Endothelial cell of umbilical vein (primary cell): ENCODE data around the gene MOB3B. TPM values are rescaled to one million over a fixed set of nuclear protein-coding genes. Genes with fewer than 3 reads are reported as not detected.

ENCODE experiments used
- BruUV-seq: library from RNA; stranded (reverse); fragments of 400-500 nt; replicated peaks from 2 replicates; lab custom pipeline; 2021; lab: Mats Ljungman, UMichigan
- CTCF ChIA-PET: fragments of 300-600, 350-600 bp; sonication (Branson Sonifier 250); formaldehyde crosslinking; loops from one replicate; lab custom pipeline; 2021; ENCODE audit warnings: antibody characterized with exemption, inconsistent platforms; lab: Charles Lee
- POLR2A ChIA-PET: fragments of 300-600, 350-600 bp; sonication (Branson Sonifier 250); formaldehyde crosslinking; loops from one replicate; lab custom pipeline; 2021; ENCODE audit warnings: antibody characterized with exemption, inconsistent platforms; lab: Charles Lee
- DNase-seq: peaks from one replicate; pipeline ENCODE4 v3.0.0-alpha.2; 2011; ENCODE audit warnings: low read depth, low spot score
- FAIRE-seq: peaks from 2 replicates; lab custom pipeline; 2011; peaks lifted over from hg19 to GRCh38; lab: Jason Lieb, UNC
- H2AFZ ChIP-seq: 2 replicates; pipeline ENCODE4 v1.6.0; 2012; ENCODE audit warnings: low read depth, low read length, control low read depth, inconsistent platforms
- H3K27ac ChIP-seq: 2 replicates; pipeline ENCODE4 v1.5.1; 2011; ENCODE audit warnings: low read depth, mild to moderate bottlenecking, control low read depth, low read length, moderate library complexity; ENCODE audit not compliant: insufficient read depth
- H3K27me3 ChIP-seq, 2 experiments: 2 replicates each; pipeline versions ENCODE4 v1.6.0 to v1.6.1; 2011; ENCODE audit warnings: low read length in 2 of 2, mixed read lengths in 1 of 2; ENCODE audit not compliant: control insufficient read depth in 2 of 2, insufficient read depth in 2 of 2
- H3K36me3 ChIP-seq, 2 experiments: 2 replicates in 1 of 2; 3 replicates in 1 of 2; pipeline ENCODE4 v1.5.1; 2011; ENCODE audit warnings: low read length in 2 of 2, mild to moderate bottlenecking in 1 of 2, moderate library complexity in 1 of 2; ENCODE audit not compliant: control insufficient read depth in 2 of 2, insufficient read depth in 2 of 2; ENCODE audit errors: extremely low read depth in 1 of 2
- H3K4me1 ChIP-seq: 3 replicates; pipeline ENCODE4 v1.5.1; 2011; ENCODE audit warnings: mild to moderate bottlenecking, low read length; ENCODE audit not compliant: control insufficient read depth, insufficient read depth; ENCODE audit errors: extremely low read depth
- H3K4me2 ChIP-seq: 2 replicates; pipeline ENCODE4 v1.6.1; 2011; ENCODE audit warnings: low read length, control low read depth, mixed read lengths; ENCODE audit not compliant: insufficient read depth
- H3K4me3 ChIP-seq, 3 experiments: fragments of 200-600 bp in 1 of 3; sonication (generic), shearing (Covaris generic) in 1 of 3; replicated peaks in 1 of 3; 2 replicates each; pipeline ENCODE4 v1.5.1; 2011 to 2016; ENCODE audit warnings: control low read depth in 3 of 3, low read length in 3 of 3, mild to moderate bottlenecking in 2 of 3, inconsistent platforms in 1 of 3, low read depth in 1 of 3, moderate library complexity in 1 of 3; ENCODE audit not compliant: insufficient read depth in 1 of 3
- H3K79me2 ChIP-seq: 2 replicates; pipeline ENCODE4 v1.6.0; 2012; ENCODE audit warnings: low read length, inconsistent platforms; ENCODE audit not compliant: control insufficient read depth, insufficient read depth
- H3K9ac ChIP-seq: replicated peaks from 2 replicates; pipeline ENCODE3; 2011; ENCODE audit warnings: low read length, control low read depth; ENCODE audit not compliant: insufficient read depth; ENCODE audit errors: extremely low read depth
- H3K9me1 ChIP-seq: replicated peaks from 3 replicates; pipeline ENCODE4 v1.6.0; 2011; ENCODE audit warnings: mild to moderate bottlenecking, low read length; ENCODE audit not compliant: control insufficient read depth, insufficient read depth; ENCODE audit errors: extremely low read depth
- H3K9me3 ChIP-seq: replicated peaks from 2 replicates; pipeline ENCODE4 v1.5.1; 2012; ENCODE audit warnings: low read length, inconsistent platforms; ENCODE audit not compliant: control insufficient read depth, insufficient read depth
- H4K20me1 ChIP-seq: replicated peaks from 2 replicates; pipeline ENCODE3; 2011; ENCODE audit warnings: mild to moderate bottlenecking, low read length; ENCODE audit not compliant: control insufficient read depth, insufficient read depth; ENCODE audit errors: extremely low read depth
- EZH2 ChIP-seq: IDR thresholded peaks from 2 replicates; pipeline ENCODE4 v1.6.1; 2012; ENCODE audit warnings: borderline replicate concordance, low read depth, mild to moderate bottlenecking, moderate library complexity, low read length, inconsistent platforms; ENCODE audit not compliant: severe bottlenecking
- FOS ChIP-seq: IDR thresholded peaks from 2 replicates; pipeline ENCODE4 v1.6.1; 2011; ENCODE audit warnings: mild to moderate bottlenecking, low read length, moderate library complexity, borderline replicate concordance; ENCODE audit not compliant: insufficient read depth
- GATA2 ChIP-seq: IDR thresholded peaks from 2 replicates; pipeline ENCODE4 v1.7.0; 2011; ENCODE audit warnings: low read depth, mild to moderate bottlenecking, moderate library complexity, mixed read lengths, low read length; ENCODE audit not compliant: insufficient read length, insufficient read depth
- JUN ChIP-seq: IDR thresholded peaks from 2 replicates; pipeline ENCODE4 v1.6.1; 2011; ENCODE audit warnings: borderline replicate concordance, low read depth; ENCODE audit not compliant: insufficient read length, insufficient read depth
- MYC ChIP-seq: IDR thresholded peaks from one replicate; pipeline ENCODE4 v1.6.1; 2011; ENCODE audit warnings: mild to moderate bottlenecking, low read depth, low read length
- POLR2A ChIP-seq: IDR thresholded peaks from 2 replicates; pipeline ENCODE4 v1.6.1; 2012; ENCODE audit warnings: low read depth, mild to moderate bottlenecking, control low read depth, low read length
- POLR2AphosphoS5 ChIP-seq: IDR thresholded peaks from 2 replicates; pipeline ENCODE4 v1.6.1; 2012; ENCODE audit warnings: low read depth, mild to moderate bottlenecking, control low read depth, low read length, moderate library complexity; ENCODE audit not compliant: insufficient read depth
- dilution Hi-C: fragments of 300-500 bp; cut with MboI; formaldehyde crosslinking; loops from one replicate; pipeline ENCODE4 v1.15.0; 2019; ENCODE audit warnings: low sequenced_read_pairs; ENCODE audit not compliant: extremely low pct_ligation_motif_present
- intact Hi-C: fragments of 100-400 bp; cut with micrococcal nuclease; formaldehyde crosslinking; loops from one replicate; pipeline ENCODE4 v1.10.0; 2022
- polyA plus RNA-seq, 4 experiments: library from polyadenylated mRNA; depleted of rRNA in 3 of 4; stranded (reverse) in 3 of 4; unstranded in 1 of 4; fragments of >200 nt; gene quantifications; 2 replicates each; pipeline versions ENCODE4 v1.2.1 to v1.2.3, GENCODE V29; 2011 to 2012; ENCODE audit warnings: missing spikeins in 1 of 4
- total RNA-seq: library from RNA; stranded (reverse); gene quantifications from 2 replicates; pipeline ENCODE4 v1.2.3, GENCODE V29; 2021
- TF ChIP-seq, protein P1 (sequence below), 2 donors: IDR thresholded peaks; 1 replicate in 1 of 2; 2 replicates in 1 of 2; pipeline ENCODE4 v1.5.1; 2011; ENCODE audit warnings: low read length in 2 of 2, mild to moderate bottlenecking in 2 of 2, moderate library complexity in 2 of 2, control low read depth in 1 of 2, inconsistent platforms in 1 of 2, low read depth in 1 of 2; ENCODE audit not compliant: insufficient read depth in 1 of 2; ENCODE audit errors: extremely low read depth in 1 of 2
- TF ChIP-seq, protein P2 (sequence below): IDR thresholded peaks from 2 replicates; pipeline ENCODE4 v1.6.1; 2011; ENCODE audit not compliant: insufficient read depth, insufficient read length

Gene MOB3B
- total and polyA plus RNA-seq, 2 donors (not counting 3 experiments of a cell fraction or from before 2014, with no cell fraction given), result 0.03 TPM; not detected in 1

DNA sequence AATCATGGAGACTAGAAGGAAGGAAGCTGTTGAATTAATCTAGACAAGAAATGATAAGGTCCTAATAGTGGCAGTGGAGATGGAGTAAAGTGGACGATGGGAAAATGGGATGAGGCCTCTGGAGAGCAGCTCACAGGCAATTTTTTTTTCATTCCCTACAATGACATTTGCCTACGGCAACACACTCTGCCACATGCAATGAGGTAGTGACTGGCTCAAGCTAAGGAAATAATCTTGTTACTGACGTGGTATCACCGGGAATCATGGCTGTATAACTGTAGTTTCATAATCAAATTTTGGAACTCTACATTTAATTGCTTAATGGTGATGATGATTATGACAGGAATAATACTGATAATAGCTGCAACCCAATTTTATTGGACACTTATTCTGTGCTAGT lies 12.1 kb upstream of the MOB3B start:
- no peak overlapping the region for H2AFZ ChIP-seq
- H3K4me1 ChIP-seq, result no peaks in the 10 kb centered on the region
- H4K20me1 ChIP-seq, result no peaks in the 10 kb centered on the region
- dilution Hi-C loops, result no loop called here
- H3K36me3 ChIP-seq, result no peaks in the 10 kb centered on the region
- FAIRE-seq (no peak), DNase-seq (no peak)
- no peaks in the 10 kb centered on the region for H3K27me3 ChIP-seq
- no peaks in the 10 kb centered on the region for H3K9me1 ChIP-seq
- H3K4me3 ChIP-seq, result no peak overlapping the region
- H3K79me2 ChIP-seq, result no peaks in the 10 kb centered on the region
- H3K9me3 ChIP-seq, result no peaks in the 10 kb centered on the region
- ChIA-PET POLR2A (no interaction called here), CTCF (interaction anchor here (1.4 kb wide), 1 partner anchor 12 kb away, joined by 4 read pairs; the partner anchor contains the start of gene MOB3B)
- BruUV-seq, result no TSS peak
- no peak for TF ChIP-seq FOS
- TF ChIP-seq GATA2, result no peak
- TF ChIP-seq POLR2AphosphoS5, result no peak
- TF ChIP-seq, protein P1, sequence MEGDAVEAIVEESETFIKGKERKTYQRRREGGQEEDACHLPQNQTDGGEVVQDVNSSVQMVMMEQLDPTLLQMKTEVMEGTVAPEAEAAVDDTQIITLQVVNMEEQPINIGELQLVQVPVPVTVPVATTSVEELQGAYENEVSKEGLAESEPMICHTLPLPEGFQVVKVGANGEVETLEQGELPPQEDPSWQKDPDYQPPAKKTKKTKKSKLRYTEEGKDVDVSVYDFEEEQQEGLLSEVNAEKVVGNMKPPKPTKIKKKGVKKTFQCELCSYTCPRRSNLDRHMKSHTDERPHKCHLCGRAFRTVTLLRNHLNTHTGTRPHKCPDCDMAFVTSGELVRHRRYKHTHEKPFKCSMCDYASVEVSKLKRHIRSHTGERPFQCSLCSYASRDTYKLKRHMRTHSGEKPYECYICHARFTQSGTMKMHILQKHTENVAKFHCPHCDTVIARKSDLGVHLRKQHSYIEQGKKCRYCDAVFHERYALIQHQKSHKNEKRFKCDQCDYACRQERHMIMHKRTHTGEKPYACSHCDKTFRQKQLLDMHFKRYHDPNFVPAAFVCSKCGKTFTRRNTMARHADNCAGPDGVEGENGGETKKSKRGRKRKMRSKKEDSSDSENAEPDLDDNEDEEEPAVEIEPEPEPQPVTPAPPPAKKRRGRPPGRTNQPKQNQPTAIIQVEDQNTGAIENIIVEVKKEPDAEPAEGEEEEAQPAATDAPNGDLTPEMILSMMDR (IDR thresholded peaks at IDR 0.05; ENCODE audit: extremely low read depth in 1 of 2, insufficient read depth in 1 of 2, low read depth in 1 of 2, low read length in 2 of 2), result no peak
- TF ChIP-seq POLR2A, result no peak
- TF ChIP-seq MYC, result no peak
- TF ChIP-seq, protein P2, sequence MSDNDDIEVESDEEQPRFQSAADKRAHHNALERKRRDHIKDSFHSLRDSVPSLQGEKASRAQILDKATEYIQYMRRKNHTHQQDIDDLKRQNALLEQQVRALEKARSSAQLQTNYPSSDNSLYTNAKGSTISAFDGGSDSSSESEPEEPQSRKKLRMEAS, result no peak
- no peak for TF ChIP-seq EZH2
- TF ChIP-seq JUN, result no peak
- intact Hi-C loops, result no loop called here
- no peak overlapping the region for H3K4me2 ChIP-seq
- H3K27ac ChIP-seq, result no peak overlapping the region
- H3K9ac ChIP-seq, result no peak overlapping the region
